Measurements from ENCODE around the gene TINAGL1. TPM values are rescaled to one million over a fixed set of nuclear protein-coding genes. Genes with fewer than 3 reads are reported as not detected.
A peak's percentile ranks its signal among the peaks of the same experiment; 100 is the strongest.

Gene TINAGL1
- total RNA-seq, 6 experiments from 2014 or later = 10.1 to 40.4 (median 30.2) TPM

- H3K4me3 ChIP-seq = no peak overlapping the region
- TF ChIP-seq POLR2A (IDR thresholded peaks at IDR 0.05) (no peak), CTCF (IDR thresholded peaks at IDR 0.05) (no peak)
- intact Hi-C loops (cut with DNase I) = no loop called here
- no peaks in the 10 kb centered on the region for H3K27me3 ChIP-seq
- no peak overlapping the region for H3K27ac ChIP-seq
- DNase-seq (no peak), ATAC-seq (no peak)
- H3K36me3 ChIP-seq = no peaks in the 10 kb centered on the region
- 93% methylated on average over 2 of the region's 2 CpGs for WGBS (ENCODE audit: insufficient coverage, low coverage, low lambda C conversion rate, missing lambda C conversion rate)
- H3K9me3 ChIP-seq = no peaks in the 10 kb centered on the region
- H3K4me1 ChIP-seq = no peaks in the 10 kb centered on the region
Observed at GRCh38 chr1:31602081-31602480, 25.8 kb downstream of the TINAGL1 start.

- no peaks in the 10 kb centered on the region for H3K36me3 ChIP-seq
- no peaks in the 10 kb centered on the region for H3K4me1 ChIP-seq
- TF ChIP-seq POLR2A (IDR thresholded peaks at IDR 0.05) (no peak), CTCF (IDR thresholded peaks at IDR 0.05) (no peak)
- DNase-seq (no peak), ATAC-seq (peak in 2 of 4 donors; percentile 22 to 61)
- H3K27me3 ChIP-seq = no peaks in the 10 kb centered on the region
- WGBS (ENCODE audit: insufficient coverage, low coverage, low lambda C conversion rate, missing lambda C conversion rate) = 59% methylated on average over 3 of the region's 4 CpGs
- intact Hi-C loops (cut with DNase I) = no loop called here
- no peaks in the 10 kb centered on the region for H3K9me3 ChIP-seq
- no peak overlapping the region for H3K27ac ChIP-seq
- no peak overlapping the region for H3K4me3 ChIP-seq
Observed at GRCh38 chr1:31605908-31606427, 29.7 kb downstream of the TINAGL1 start.

GRCh38 chr1:31607360-31607759, 31.0 kb downstream of the TINAGL1 start:
- TF ChIP-seq POLR2A (IDR thresholded peaks at IDR 0.05) (no peak), CTCF (IDR thresholded peaks at IDR 0.05) (no peak)
- H3K27ac ChIP-seq = no peak overlapping the region
- no peaks in the 10 kb centered on the region for H3K9me3 ChIP-seq
- no peaks in the 10 kb centered on the region for H3K36me3 ChIP-seq
- H3K4me1 ChIP-seq = no peaks in the 10 kb centered on the region
- no peaks in the 10 kb centered on the region for H3K27me3 ChIP-seq
- no peak overlapping the region for H3K4me3 ChIP-seq
- ATAC-seq (no peak), DNase-seq (no peak)
- 72% methylated on average over 5 of the region's 5 CpGs for WGBS (ENCODE audit: insufficient coverage, low coverage, low lambda C conversion rate, missing lambda C conversion rate)
- intact Hi-C loops (cut with DNase I) = no loop called here

GRCh38 chr1:31609514-31610118, 33.3 kb downstream of the TINAGL1 start:
- intact Hi-C loops (cut with DNase I) = no loop called here
- TF ChIP-seq POLR2A (IDR thresholded peaks at IDR 0.05) = no peak
- TF ChIP-seq CTCF (IDR thresholded peaks at IDR 0.05) = no peak
- no peak overlapping the region for H3K27ac ChIP-seq
- 18% methylated on average over 1 of the region's 1 CpG for WGBS (ENCODE audit: insufficient coverage, low coverage, low lambda C conversion rate, missing lambda C conversion rate)
- DNase-seq (no peak), ATAC-seq (no peak)
- no peaks in the 10 kb centered on the region for H3K27me3 ChIP-seq
- no peaks in the 10 kb centered on the region for H3K4me1 ChIP-seq
- no peaks in the 10 kb centered on the region for H3K9me3 ChIP-seq
- H3K4me3 ChIP-seq = no peak overlapping the region
- no peaks in the 10 kb centered on the region for H3K36me3 ChIP-seq

Measured in right lobe of liver (tissue), 6 donors.